ENCODE results near the gene METTL23.

- TF ChIP-seq GATA2 (IDR thresholded peaks at IDR 0.05; ENCODE audit: low read depth, low read length) = no peak
- TF ChIP-seq GATA3 (IDR thresholded peaks at IDR 0.05; ENCODE audit: low read depth, low read length) = no peak
Measured at GRCh38 chr17:76732734-76733617, 6.3 kb downstream of the METTL23 start.

Data from SH-SY5Y (cell line).